ENCODE results near the gene EPG5. TPM values are rescaled to one million over a fixed set of nuclear protein-coding genes. Genes with fewer than 3 reads are reported as not detected.
"Not testable (repeated sequence)": the region's sequence is repeated elsewhere in the genome, so short reads cannot be mapped to it uniquely, and the experiment has no call there.

Gene EPG5
- total and polyA plus RNA-seq, 2 of the 4 experiments (the other 2 are of a cell fraction) = 37.3 to 114 TPM

GRCh38 chr18:45992527-45992926 is 25.4 kb upstream of the EPG5 start:
- H4K20me1 ChIP-seq (ENCODE audit: insufficient read depth, low read length); H2AK5ac ChIP-seq (ENCODE audit: low read depth, low read length); H2BK15ac ChIP-seq (ENCODE audit: low read depth, low read length); H2BK5ac ChIP-seq (ENCODE audit: low read depth, low read length, poor library complexity, severe bottlenecking); H3K18ac ChIP-seq (ENCODE audit: low read depth, low read length); H3K14ac ChIP-seq (replicated peaks; ENCODE audit: low read depth, low read length); H3K9me1 ChIP-seq (ENCODE audit: insufficient read depth, low read length); H3K4me1 ChIP-seq (ENCODE audit: control insufficient read depth, insufficient read depth, low read length); H4K5ac ChIP-seq (ENCODE audit: low read depth, low read length); POLR2A ChIA-PET (ENCODE audit: unreplicated experiment); BruUV-seq (replicated peaks); intact Hi-C loops (cut with micrococcal nuclease); H3K27ac ChIP-seq (ENCODE audit: insufficient read depth, low read length); H3K56ac ChIP-seq (ENCODE audit: extremely low read depth, insufficient read depth, low read length); H3K9ac ChIP-seq (ENCODE audit: low read depth, low read length); ATAC-seq (ENCODE audit: low read depth); H3K79me1 ChIP-seq (ENCODE audit: low read depth in 1 of 2, low read length in 2 of 2); in situ Hi-C loops (cut with MboI; ENCODE audit: low sequenced_read_pairs); H3K36me3 ChIP-seq (ENCODE audit: control insufficient read depth, insufficient read depth, low read length); H2AFZ ChIP-seq (replicated peaks; ENCODE audit: low read length, poor library complexity); H2BK20ac ChIP-seq (ENCODE audit: low read depth, low read length); H3K4me2 ChIP-seq (ENCODE audit: low read depth, low read length); H3K9me3 ChIP-seq (ENCODE audit: control insufficient read depth, insufficient read depth, low read length); H4K8ac ChIP-seq (ENCODE audit: low read depth in 2 of 2, low read length in 2 of 2); H3K4me3 ChIP-seq (ENCODE audit: insufficient read depth, low read depth, low read length); dilution Hi-C loops (cut with HindIII; ENCODE audit: low sequenced_read_pairs, unreplicated experiment); H2AK9ac ChIP-seq (replicated peaks; ENCODE audit: low read depth, low read length, poor library complexity); DNase-seq; H3K23ac ChIP-seq (ENCODE audit: low read depth, low read length); H3K4ac ChIP-seq (ENCODE audit: low read depth, low read length); H2BK120ac ChIP-seq (ENCODE audit: low read depth, low read length); H3K27me3 ChIP-seq (ENCODE audit: control insufficient read depth, insufficient read depth, low read length): not testable (repeated sequence)
- WGBS, 2 experiments (ENCODE audit: extremely low coverage in 2 of 2, insufficient read length in 1 of 2) = 100% methylated on average over 2 of the region's 6 CpGs; no CpG with 5 or more reads in 1 of the 2 experiments
- peak overlapping the region; percentile 55; the same call in 1 of the 2 replicates for H4K91ac ChIP-seq (ENCODE audit: insufficient read depth, low read depth, low read length)
- CTCF ChIA-PET = interaction anchor here (0.6 to 0.7 kb wide), 2 partner anchors 60 to 81 kb away, joined by 4 to 7 read pairs; no protein-coding TSS in a partner anchor

Data from IMR-90 (cell line).